CD14-positive monocyte (primary cell): Measurements from ENCODE around the gene WBP2NL. TPM values are rescaled to one million over a fixed set of nuclear protein-coding genes. Genes with fewer than 3 reads are reported as not detected.
A peak's percentile ranks its signal among the peaks of the same experiment; 100 is the strongest.

ENCODE experiments used
- DNase-seq, 3 donors: peaks; one replicate each; pipeline ENCODE4 v3.0.0-alpha.2; 2011 to 2022
- H2AFZ ChIP-seq: 2 replicates; pipeline ENCODE4 v1.6.0; 2012; ENCODE audit warnings: mild to moderate bottlenecking, low read depth, low read length, inconsistent platforms; ENCODE audit not compliant: insufficient read depth, poor library complexity, severe bottlenecking
- H3K27ac ChIP-seq, 2 donors: 1 replicate in 1 of 2; 2 replicates in 1 of 2; pipeline ENCODE4 v1.5.1; 2012 to 2013; ENCODE audit warnings: low read length in 2 of 2, control low read depth in 1 of 2, inconsistent platforms in 1 of 2, low read depth in 1 of 2, mild to moderate bottlenecking in 1 of 2
- H3K27me3 ChIP-seq, 2 donors: one replicate each; pipeline versions ENCODE4 v1.6.0 to v1.6.1; 2011 to 2013; ENCODE audit warnings: low read length in 2 of 2; ENCODE audit not compliant: control insufficient read depth in 2 of 2, insufficient read depth in 2 of 2
- H3K36me3 ChIP-seq, 2 donors: replicated peaks in 1 of 2; 1 replicate in 1 of 2; 2 replicates in 1 of 2; pipeline versions ENCODE4 v1.5.1 to v1.6.1; 2012 to 2013; ENCODE audit warnings: low read length in 2 of 2, control low read depth in 1 of 2, inconsistent platforms in 1 of 2, mild to moderate bottlenecking in 1 of 2; ENCODE audit not compliant: insufficient read depth in 2 of 2, control insufficient read depth in 1 of 2
- H3K4me1 ChIP-seq, 2 donors: 1 replicate in 1 of 2; 2 replicates in 1 of 2; pipeline versions ENCODE4 v1.5.1 to v1.6.1; 2012 to 2013; ENCODE audit warnings: low read length in 2 of 2, control low read depth in 1 of 2, inconsistent platforms in 1 of 2, mild to moderate bottlenecking in 1 of 2, moderate library complexity in 1 of 2; ENCODE audit not compliant: insufficient read depth in 2 of 2, control insufficient read depth in 1 of 2
- H3K4me2 ChIP-seq: replicated peaks from 2 replicates; pipeline ENCODE3; 2012; ENCODE audit warnings: low read length, moderate library complexity, mild to moderate bottlenecking; ENCODE audit not compliant: poor library complexity, severe bottlenecking; ENCODE audit errors: extremely low read depth
- H3K4me3 ChIP-seq, 3 experiments: fragments of 200-600 bp in 1 of 3; sonication (generic) in 1 of 3; replicated peaks in 1 of 3; 1 replicate in 2 of 3; 2 replicates in 1 of 3; pipeline ENCODE4 v1.5.1; 2011 to 2013; ENCODE audit warnings: low read length in 3 of 3, mild to moderate bottlenecking in 3 of 3, control low read depth in 2 of 3, low read depth in 2 of 3, inconsistent platforms in 1 of 3, moderate library complexity in 1 of 3
- H3K79me2 ChIP-seq: 2 replicates; pipeline ENCODE4 v1.6.0; 2012; ENCODE audit warnings: mild to moderate bottlenecking, control low read depth, inconsistent platforms, low read length, moderate library complexity; ENCODE audit not compliant: insufficient read depth
- H3K9ac ChIP-seq: 2 replicates; pipeline ENCODE4 v1.6.0; 2017; ENCODE audit warnings: low read length, mild to moderate bottlenecking; ENCODE audit not compliant: insufficient read depth, poor library complexity, severe bottlenecking
- H3K9me3 ChIP-seq, 2 donors: replicated peaks in 1 of 2; 1 replicate in 1 of 2; 2 replicates in 1 of 2; pipeline versions ENCODE4 v1.5.1 to v1.6.1; 2012 to 2013; ENCODE audit warnings: low read length in 2 of 2, control low read depth in 1 of 2; ENCODE audit not compliant: control insufficient read depth in 1 of 2, insufficient read depth in 1 of 2
- H4K20me1 ChIP-seq: 2 replicates; pipeline ENCODE4 v1.6.0; 2012; ENCODE audit warnings: mild to moderate bottlenecking, low read length, control low read depth, moderate library complexity; ENCODE audit not compliant: insufficient read depth
- H3K27ac Mint-ChIP-seq, 7 donors: one replicate each; pipeline ENCODE4 v1.8.0; 2020; ENCODE audit warnings: mild to moderate bottlenecking in 7 of 7, mixed read lengths in 7 of 7, moderate library complexity in 6 of 7, inconsistent platforms in 2 of 7
- H3K27me3 Mint-ChIP-seq, 3 donors: one replicate each; pipeline ENCODE4 v1.8.0; 2021 to 2022; ENCODE audit warnings: low read depth in 3 of 3, mild to moderate bottlenecking in 3 of 3, mixed read lengths in 3 of 3, moderate library complexity in 3 of 3, inconsistent platforms in 1 of 3
- H3K36me3 Mint-ChIP-seq, 2 donors: one replicate each; pipeline ENCODE4 v1.8.0; 2020; ENCODE audit warnings: mixed read lengths in 2 of 2, inconsistent platforms in 1 of 2, mild to moderate bottlenecking in 1 of 2
- H3K4me1 Mint-ChIP-seq: one replicate; pipeline ENCODE4 v1.8.0; 2020; ENCODE audit warnings: mild to moderate bottlenecking, mixed read lengths
- H3K4me3 Mint-ChIP-seq, 2 donors: one replicate each; pipeline ENCODE4 v1.8.0; 2020; ENCODE audit warnings: mild to moderate bottlenecking in 2 of 2, mixed read lengths in 2 of 2, moderate library complexity in 1 of 2
- H3K9me3 Mint-ChIP-seq, 7 donors: one replicate each; pipeline ENCODE4 v1.8.0; 2020 to 2022; ENCODE audit warnings: mixed read lengths in 7 of 7, mild to moderate bottlenecking in 6 of 7, moderate library complexity in 6 of 7, inconsistent platforms in 2 of 7
- CTCF ChIP-seq: fragments of 200-600 bp; IDR thresholded peaks from one replicate; pipeline ENCODE4 v1.8.0; 2022; ENCODE audit warnings: antibody characterized with exemption, mild to moderate bottlenecking
- WGBS: methylation state at CpG from one replicate; pipeline ENCODE4 v1.1.5; 2013; ENCODE audit warnings: missing lambda C conversion rate; ENCODE audit not compliant: insufficient coverage; 5-methylcytosine and 5-hydroxymethylcytosine counted together
- intact Hi-C, 2 donors: fragments of 100-400 bp; cut with micrococcal nuclease; formaldehyde crosslinking; loops; one replicate each; pipeline versions ENCODE4 v1.15.0 to v1.15.1; 2023
- polyA plus RNA-seq, 3 donors: library from polyadenylated mRNA; depleted of rRNA in 1 of 3; unstranded in 2 of 3; stranded (reverse) in 1 of 3; fragments of 300-500 nt in 2 of 3; fragments of >200 nt in 1 of 3; fragmentation: Illumina TruSeq in 2 of 3; gene quantifications; 1 replicate in 2 of 3; 2 replicates in 1 of 3; pipeline ENCODE4 v1.2.3, GENCODE V29; 2012 to 2021

The WBP2NL gene
- polyA plus RNA-seq, 3 donors, result 0.48 to 0.83 (median 0.71) TPM

DNA sequence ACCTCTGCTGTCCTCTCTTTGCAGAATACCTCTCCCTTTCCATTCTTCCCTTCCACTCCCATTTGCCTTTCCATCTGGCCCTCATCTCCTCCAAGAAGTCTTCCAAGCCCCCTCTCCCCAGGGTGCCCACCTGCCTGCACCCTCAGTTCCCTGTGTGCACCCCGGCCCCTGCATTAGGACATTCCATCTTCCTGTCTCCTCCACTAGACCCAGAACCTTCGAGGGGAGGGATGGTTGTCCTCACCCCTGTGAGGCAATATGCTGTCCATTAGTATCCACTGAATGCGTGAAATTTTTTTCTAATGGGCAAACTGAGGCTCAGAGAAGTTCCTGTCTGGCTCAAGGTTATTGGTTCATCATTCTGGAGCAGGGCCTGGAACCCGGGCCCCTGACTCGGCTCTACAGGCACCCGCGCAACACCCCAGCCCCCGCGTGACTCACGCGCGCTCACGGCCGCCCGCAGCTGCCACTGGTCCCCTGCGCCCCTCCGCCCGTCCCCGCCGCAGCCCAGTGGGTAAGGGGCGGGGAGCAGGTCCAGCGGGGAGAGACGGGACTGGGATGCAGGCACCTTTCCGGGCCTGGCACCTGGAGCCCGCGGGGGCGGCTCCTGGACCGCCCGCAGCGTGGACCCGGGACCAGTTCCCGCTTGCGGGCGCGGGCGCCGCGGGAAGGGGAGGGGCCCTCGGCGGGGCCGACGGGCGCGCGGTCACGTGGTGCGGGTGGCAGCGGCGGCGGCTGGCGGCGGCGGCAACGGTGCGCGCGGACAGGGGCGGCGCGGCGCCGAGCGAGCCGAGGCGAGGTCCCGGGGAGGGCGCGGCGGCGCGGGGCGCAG lies 22.3 kb upstream of the WBP2NL start:
- no peak overlapping the region for H3K9ac ChIP-seq
- intact Hi-C loops, result no loop called here
- no peak for TF ChIP-seq CTCF
- H3K27ac Mint-ChIP-seq, result peak overlapping the region in 3 of 7 donors; percentile 30 to 71 (median 30)
- peak overlapping the region; percentile 71 for H2AFZ ChIP-seq
- H3K4me2 ChIP-seq, result peak overlapping the region; percentile 81
- peaks cover 11% of the 10 kb centered on the region for H3K4me1 Mint-ChIP-seq
- no peaks in the 10 kb centered on the region for H3K36me3 Mint-ChIP-seq
- WGBS, result 2% methylated on average over 72 of the region's 72 CpGs
- peaks cover 27 to 37% of the 10 kb centered on the region in 2 donors for H3K27me3 ChIP-seq
- no peaks in the 10 kb centered on the region for H3K79me2 ChIP-seq
- peaks cover 7 to 11% of the 10 kb centered on the region in 2 donors for H3K4me1 ChIP-seq
- peak; percentile 12 to 54 (median 29) for DNase-seq
- H3K36me3 ChIP-seq, result no peaks in the 10 kb centered on the region
- peak overlapping the region in 1 of 3 experiments; percentile 69 for H3K4me3 ChIP-seq
- H3K9me3 ChIP-seq, result peaks cover 0 to 12% of the 10 kb centered on the region in 2 donors
- H3K9me3 Mint-ChIP-seq, result peaks cover 0 to 14% (median 2%) of the 10 kb centered on the region in 7 donors
- no peak overlapping the region for H3K27ac ChIP-seq
- peaks cover 55 to 65% (median 61%) of the 10 kb centered on the region in 3 donors for H3K27me3 Mint-ChIP-seq
- H3K4me3 Mint-ChIP-seq, result peak overlapping the region; percentile 72 to 84
- H4K20me1 ChIP-seq, result no peaks in the 10 kb centered on the region

DNA sequence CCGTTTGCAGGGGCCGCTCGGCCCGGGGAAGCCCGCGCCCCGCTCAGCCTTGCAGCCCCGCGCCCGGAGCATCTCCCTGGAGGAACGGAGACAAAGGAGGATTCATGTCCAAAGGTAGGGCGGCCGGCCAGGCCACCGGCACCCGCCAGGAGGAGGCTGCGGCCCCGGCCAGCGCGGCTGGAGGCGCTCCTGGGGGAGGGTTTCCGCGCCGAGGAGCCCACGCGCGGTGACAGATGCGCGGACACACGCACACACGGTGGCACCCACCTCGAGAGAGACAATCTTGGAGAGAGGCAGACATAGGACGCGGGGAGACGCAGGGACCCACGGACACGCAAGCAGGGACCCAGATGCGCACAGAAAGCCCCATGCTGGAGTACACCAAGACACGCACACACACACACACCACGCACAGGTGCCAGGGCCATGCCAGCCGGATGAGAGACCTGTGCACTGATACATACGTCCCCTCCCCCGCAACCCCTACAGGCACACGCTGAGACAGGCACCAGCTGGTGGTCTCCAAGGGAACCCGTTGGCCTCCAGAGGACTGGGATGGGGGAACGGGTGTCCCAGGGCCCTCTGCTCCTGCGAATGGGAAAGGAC lies 21.5 kb upstream of the WBP2NL start:
- Histone ChIP-seq H3K4me1 (peaks cover 7 to 11% of the 10 kb centered on the region in 2 donors), H2AFZ (peak overlapping the region; percentile 71), H3K4me2 (peak overlapping the region; percentile 81), H3K36me3 (no peaks in the 10 kb centered on the region), H3K9me3 (peaks cover 0 to 12% of the 10 kb centered on the region in 2 donors), H4K20me1 (no peaks in the 10 kb centered on the region), H3K27me3 (peaks cover 27 to 36% of the 10 kb centered on the region in 2 donors), H3K79me2 (no peaks in the 10 kb centered on the region), H3K27ac (no peak overlapping the region), H3K9ac (no peak overlapping the region), H3K4me3 (peak overlapping the region in 2 of 3 experiments; percentile 31 to 70)
- intact Hi-C loops, result no loop called here
- H3K36me3 Mint-ChIP-seq, result no peaks in the 10 kb centered on the region
- H3K4me1 Mint-ChIP-seq, result peaks cover 11% of the 10 kb centered on the region
- peak overlapping the region; percentile 50 to 83 for H3K4me3 Mint-ChIP-seq
- WGBS, result 5% methylated on average over 41 of the region's 46 CpGs
- DNase-seq, result no peak
- H3K27ac Mint-ChIP-seq, result no peak overlapping the region
- no peak for TF ChIP-seq CTCF
- peaks cover 54 to 62% (median 60%) of the 10 kb centered on the region in 3 donors for H3K27me3 Mint-ChIP-seq
- H3K9me3 Mint-ChIP-seq, result peaks cover 0 to 14% (median 2%) of the 10 kb centered on the region in 7 donors
